Right ventricle myocardium inferior (tissue), 1 donor: Measurements from ENCODE around the gene CD300LG. TPM values are rescaled to one million over a fixed set of nuclear protein-coding genes. Genes with fewer than 3 reads are reported as not detected.
A peak's percentile ranks its signal among the peaks of the same experiment; 100 is the strongest.
"Not testable (repeated sequence)": the region's sequence is repeated elsewhere in the genome, so short reads cannot be mapped to it uniquely, and the experiment has no call there.

ENCODE experiments used
- ATAC-seq: fragments of 200-7000 bp; cut with Tn5 transposase; one replicate; pipeline ENCODE4 v1.9.1; 2020; ENCODE audit warnings: mild to moderate bottlenecking, moderate library complexity
- DNase-seq: peaks from one replicate; pipeline ENCODE4 v3.0.0; 2021; ENCODE audit errors: missing footprints
- intact Hi-C: fragments of 100-400 bp; cut with DNase I; formaldehyde crosslinking; loops from one replicate; pipeline ENCODE4 v1.11.0; 2022
- total RNA-seq: library from RNA; stranded (reverse); fragmentation: NEBNext Ultra II Directional; extraction: Animal tissue kit (Norgen Biotek cat#: 25700); gene quantifications from one replicate; pipeline ENCODE4 v1.2.1, GENCODE V29; 2021
- donor health status: DM: no; HTN: yes; CAD: no; lungs with severe emphysema.

CD300LG gene
- total RNA-seq, 1 donor from 2014 or later = 16.6 TPM

DNA sequence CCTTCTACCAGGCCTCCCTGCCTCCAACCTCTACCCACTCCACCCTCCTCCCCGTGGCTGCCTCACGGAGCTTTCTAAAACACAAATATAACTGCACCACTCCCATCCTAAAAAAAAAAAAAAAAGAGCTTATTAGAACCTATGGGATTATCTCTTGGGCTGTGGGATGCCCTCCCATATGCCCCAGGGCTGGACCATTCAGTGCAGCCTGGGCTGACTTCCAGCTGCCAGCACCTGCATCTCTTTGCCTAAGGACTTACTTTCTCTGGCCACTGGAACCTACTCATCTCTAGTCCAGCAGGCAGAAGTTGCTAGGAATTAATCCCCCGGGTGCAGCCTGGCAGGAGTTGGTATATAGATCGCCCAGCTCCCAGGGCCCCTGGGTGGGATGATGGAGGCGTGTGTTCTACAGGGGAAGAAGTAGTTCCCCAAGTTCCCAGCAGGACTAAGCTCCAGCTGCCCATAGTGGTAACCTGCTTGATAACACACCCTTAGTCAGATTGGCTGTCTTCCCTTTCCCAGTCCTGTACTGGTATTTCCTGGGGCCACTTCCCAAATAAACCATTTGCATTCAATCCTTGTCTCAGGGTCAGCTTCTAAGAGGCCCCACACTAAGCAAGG is 24.3 kb upstream of the CD300LG start:
- ATAC-seq (peak; percentile 19), DNase-seq (no peak)
- intact Hi-C loops = no loop called here

- DNase-seq (peak; percentile 78), ATAC-seq (peak; percentile 77)
- intact Hi-C loops = no loop called here
Measured at GRCh38 chr17:43823350-43824084, 23.5 kb upstream of the CD300LG start.

DNA sequence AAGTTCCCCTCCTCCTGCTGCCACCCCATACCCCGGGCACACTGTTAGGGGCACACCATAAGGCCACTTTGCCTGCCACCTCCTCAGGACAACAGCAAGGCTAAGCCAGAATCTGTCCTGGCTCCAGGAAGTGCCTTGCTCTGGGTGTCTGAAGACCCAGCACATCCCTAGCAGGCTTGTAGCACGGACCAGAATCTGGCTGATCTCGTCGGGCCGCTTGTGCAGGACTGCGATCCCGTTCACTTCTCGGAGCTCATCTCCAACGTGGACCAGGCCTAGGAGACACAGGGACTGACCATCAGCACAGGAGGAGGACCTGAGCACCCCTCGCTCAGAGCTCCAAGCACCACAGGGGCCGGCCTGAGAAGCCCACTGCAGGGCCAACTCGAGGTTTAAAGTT is 21.4 kb upstream of the CD300LG start:
- DNase-seq = no peak
- intact Hi-C loops = no loop called here
- ATAC-seq = no peak

GRCh38 chr17:43826206-43826605 is 20.8 kb upstream of the CD300LG start:
- ATAC-seq (no peak), DNase-seq (no peak)

DNA sequence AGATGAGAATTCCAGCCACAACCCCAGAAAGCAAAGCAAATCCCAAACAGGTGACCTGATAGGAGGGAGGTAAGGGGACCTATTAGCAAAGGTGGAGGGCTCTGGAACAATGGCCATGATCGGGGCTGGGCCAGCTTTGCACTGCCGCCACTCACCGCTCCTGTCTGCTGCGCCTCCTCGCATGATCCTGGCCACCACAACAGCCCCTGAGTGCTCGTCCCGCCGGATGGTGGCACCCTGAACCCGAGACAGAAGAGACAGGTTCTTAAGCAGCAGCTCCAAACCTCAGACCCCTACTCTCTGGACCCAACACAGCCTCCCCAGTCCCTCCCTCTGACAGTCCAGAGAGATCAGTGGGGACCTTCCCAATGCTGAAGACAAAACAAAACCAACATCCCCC is 19.4 kb upstream of the CD300LG start:
- intact Hi-C loops = no loop called here
- DNase-seq = no peak
- no peak for ATAC-seq

More at GRCh38 chr17:43826206-43826605, 20.8 kb upstream of the CD300LG start:
- intact Hi-C loops = no loop called here

DNA sequence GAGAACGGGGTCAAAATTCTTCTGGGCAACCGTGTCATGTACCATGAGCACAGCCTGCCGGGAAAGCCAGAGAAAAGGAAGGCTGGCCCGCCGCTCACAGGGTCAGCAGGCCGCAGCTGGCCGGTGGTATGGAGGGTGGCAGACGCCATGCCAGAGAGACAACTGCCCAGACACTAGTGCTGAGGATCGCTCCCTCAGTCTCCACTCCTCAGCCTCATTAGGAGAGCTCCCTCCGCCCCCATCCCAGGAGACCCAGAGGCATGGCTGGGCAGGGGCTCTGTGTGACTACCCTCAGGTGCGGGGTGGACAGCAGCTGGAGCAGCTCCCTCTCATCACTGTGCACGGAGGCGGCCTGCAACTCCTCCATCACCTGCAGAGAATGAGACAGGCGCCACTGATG is 17.2 kb upstream of the CD300LG start:
- no peak for ATAC-seq
- intact Hi-C loops = loop anchor here (5.0 kb wide), 1 partner anchor 52 kb away; the partner anchor contains the start of gene DUSP3
- no peak for DNase-seq

DNA sequence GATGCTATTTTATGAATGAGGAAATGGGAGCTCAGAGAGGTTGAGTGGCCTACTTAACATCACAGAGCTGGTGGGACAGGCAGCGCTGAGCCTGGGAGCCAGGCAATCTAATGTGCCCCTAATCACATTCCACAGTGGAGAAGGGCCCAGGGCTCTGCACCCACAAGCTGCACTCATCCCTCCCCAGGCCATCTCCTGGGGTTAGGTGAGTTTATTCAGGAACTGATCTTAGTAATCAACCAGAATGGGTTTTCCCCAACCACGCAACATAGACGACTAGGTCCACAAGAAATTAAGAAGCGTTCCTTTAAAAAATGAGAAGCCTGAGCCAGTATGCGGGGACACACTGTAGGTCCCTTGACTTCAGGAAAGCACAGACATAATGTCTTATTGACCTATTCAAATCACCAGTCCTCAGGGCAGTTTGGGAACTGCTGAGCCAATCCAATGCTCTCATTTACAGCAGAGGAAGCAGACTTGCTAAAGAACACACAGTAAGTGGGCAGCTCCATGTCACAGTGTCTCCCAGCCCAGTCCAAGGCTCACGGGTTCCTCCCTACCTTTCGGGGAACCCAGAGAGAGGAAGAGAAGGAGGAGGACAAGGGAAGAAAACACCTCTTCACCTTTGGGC is 16.4 kb upstream of the CD300LG start:
- no peak for DNase-seq
- intact Hi-C loops = loop anchor here (5.0 kb wide), 1 partner anchor 53 kb away; the partner anchor contains the start of gene DUSP3
- ATAC-seq = no peak

- DNase-seq (peak; percentile 83), ATAC-seq (peak; percentile 80)
- intact Hi-C loops = loop anchor here (5.0 kb wide), 1 partner anchor 54 kb away; the partner anchor contains the start of gene DUSP3
Measured at GRCh38 chr17:43831633-43832032, 15.3 kb upstream of the CD300LG start.

- peak; percentile 77 for DNase-seq
- intact Hi-C loops = loop anchor here (5.0 kb wide), 1 partner anchor 55 kb away; the partner anchor contains the start of gene DUSP3
- peak; percentile 55 for ATAC-seq
Measured at GRCh38 chr17:43832168-43832975, 14.6 kb upstream of the CD300LG start.

DNA sequence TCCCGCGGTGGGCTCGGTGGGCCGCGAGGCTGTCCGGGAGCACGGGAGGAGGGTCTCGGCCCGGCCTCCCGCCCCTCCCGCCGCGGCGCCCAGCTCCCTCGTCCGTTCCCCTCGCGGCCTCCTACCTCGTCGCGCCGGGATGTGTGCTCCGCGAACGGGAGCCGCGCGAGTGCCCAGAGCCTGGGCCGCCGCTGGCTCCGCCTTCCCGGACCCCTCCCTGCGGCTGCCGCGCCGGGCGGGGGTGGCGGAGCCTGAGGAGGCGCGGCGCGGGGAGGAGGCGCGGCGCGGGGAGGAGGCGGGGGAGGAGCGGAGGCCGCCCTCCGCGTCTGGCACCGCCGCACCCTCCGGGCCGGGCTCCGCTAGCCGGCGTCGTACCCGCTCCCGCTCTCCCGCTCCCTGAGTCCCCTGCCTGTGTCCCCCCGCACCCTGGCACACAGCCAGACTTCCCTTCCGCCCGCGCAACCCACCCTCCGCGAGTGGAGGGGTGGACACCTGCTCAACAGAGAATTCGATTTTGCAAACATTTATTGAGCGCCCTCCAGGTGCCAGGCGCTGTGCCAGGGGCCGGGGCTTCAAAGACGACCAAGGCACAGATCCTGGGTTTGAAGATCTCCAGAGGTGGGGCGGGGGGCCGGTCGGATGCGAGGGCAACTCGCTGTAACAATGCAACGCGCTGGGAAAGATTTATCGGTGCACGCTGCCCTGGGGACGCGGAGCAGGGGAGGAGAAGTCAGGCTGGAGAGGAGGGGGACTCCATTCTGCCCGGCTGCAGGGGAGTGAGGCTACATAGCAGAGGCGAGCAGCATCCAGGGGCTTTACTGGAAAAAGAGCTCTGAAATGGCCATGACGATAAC is 13.8 kb upstream of the CD300LG start, which contains the start of gene MPP3:
MPP3 (minus strand) TSS at position 171 of the 854 bp plus-strand sequence. CDS start 1,240 bp downstream, outside the sequence.
- peak; percentile 87 for DNase-seq
- ATAC-seq = peak; percentile 86
- intact Hi-C loops = loop anchor here (5.0 kb wide), 1 partner anchor 56 kb away; the partner anchor contains the start of gene DUSP3

GRCh38 chr17:43834106-43834505 is 12.9 kb upstream of the CD300LG start:
- intact Hi-C loops = loop anchor here (5.0 kb wide), 1 partner anchor 57 kb away; the partner anchor contains the start of gene DUSP3
- DNase-seq (no peak), ATAC-seq (no peak)

DNA sequence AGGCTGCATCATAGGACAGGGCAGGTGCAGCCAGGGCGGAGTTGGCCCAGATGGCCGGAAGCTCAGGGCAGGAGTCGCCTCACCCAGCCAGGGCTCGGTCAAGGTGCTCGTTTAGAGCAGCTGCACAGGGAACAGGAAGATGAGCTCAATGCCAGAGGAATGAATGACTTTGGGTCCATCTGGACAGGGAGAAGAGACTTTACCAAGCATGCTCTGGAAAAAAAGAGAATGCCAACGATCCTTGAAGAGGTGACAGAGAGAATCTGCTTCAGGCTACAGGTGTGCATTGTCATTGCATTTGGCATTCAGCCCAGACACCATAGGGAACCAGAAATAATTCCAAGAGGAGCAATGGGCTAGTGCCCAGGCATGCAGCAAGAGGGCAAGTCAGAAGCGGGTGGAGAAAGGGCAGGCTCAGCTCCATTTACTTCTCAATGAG is 7.3 kb upstream of the CD300LG start:
- DNase-seq (no peak), ATAC-seq (peak; percentile 27)
- intact Hi-C loops = loop anchor here (10.0 kb wide), 1 partner anchor 145 kb away; no protein-coding TSS in a partner anchor

DNA sequence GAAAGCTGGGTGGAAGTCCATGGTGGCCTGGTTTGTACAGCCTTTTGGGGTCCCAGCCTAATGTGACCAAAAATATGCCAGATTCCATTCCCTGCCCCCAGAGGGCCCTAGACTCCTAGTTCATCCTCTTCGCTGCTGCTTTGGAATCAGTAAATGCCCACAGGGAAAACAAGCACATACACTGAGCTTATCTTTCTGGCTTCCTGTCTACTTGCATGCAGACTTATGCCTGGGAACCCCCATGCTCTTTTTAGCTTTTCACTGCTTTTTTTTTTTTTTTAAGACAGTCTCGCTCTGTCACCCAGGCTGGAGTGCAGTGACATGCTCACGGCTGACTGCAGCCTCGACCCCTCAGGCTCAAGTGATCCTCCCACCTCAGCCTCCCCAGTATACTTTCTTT is 6.2 kb upstream of the CD300LG start:
- intact Hi-C loops = loop anchor here (10.0 kb wide), 1 partner anchor 146 kb away; no protein-coding TSS in a partner anchor
- DNase-seq (peak; percentile 5), ATAC-seq (peak; percentile 63)

DNA sequence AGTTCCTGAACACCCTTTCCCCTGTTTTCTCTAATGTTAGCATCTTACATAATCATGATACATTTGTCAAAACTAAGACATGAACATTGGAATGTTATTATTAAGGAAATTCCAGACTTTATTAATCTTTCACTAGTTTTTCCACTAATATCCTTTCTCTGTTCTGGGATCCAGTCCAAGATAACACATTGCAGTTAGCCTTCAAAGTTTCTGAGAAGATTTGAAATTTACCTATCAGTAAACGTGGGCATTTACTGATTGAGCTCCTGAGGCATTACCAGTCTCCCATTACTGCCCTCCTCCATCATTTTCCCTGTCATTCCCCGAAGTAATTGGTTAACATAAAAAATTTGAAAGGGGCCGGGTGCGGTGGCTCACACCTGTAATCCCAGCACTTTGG is 5.7 kb upstream of the CD300LG start:
- DNase-seq (no peak), ATAC-seq (no peak)
- intact Hi-C loops = loop anchor here (10.0 kb wide), 1 partner anchor 146 kb away; no protein-coding TSS in a partner anchor

DNA sequence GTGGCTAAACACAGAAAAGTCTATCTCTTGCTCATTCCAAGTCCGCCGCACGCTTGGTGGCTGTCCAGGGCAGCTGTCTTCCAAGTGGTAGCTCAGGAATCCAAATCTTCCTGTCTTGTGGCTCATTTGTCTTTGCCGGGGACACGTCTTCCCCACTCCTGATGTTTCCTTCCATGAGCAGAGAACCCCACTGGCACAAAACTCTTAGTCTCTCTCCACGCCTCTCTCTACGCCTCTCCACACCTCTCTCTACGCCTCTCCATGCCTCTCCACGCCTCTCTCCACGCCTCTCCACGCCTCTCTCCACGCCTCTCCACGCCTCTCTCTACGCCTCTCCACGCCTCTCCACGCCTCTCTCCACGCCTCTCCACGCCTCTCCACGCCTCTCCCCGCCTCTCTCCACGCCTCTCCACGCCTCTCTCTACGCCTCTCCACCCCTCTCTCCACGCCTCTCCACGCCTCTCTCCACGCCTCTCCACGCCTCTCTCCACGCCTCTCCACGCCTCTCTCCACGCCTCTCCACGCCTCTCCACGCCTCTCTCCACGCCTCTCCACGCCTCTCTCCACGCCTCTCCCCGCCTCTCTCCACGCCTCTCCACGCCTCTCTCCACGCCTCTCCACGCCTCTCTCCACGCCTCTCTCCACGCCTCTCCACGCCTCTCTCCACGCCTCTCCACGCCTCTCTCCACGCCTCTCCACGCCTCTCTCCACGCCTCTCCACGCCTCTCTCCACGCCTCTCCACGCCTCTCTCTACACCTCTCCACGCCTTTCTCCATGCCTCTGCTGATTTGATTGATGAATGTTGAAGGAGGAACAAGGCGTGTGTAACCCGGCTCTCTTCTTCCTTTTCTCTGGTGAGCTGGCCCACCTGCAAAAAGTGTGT is 4.6 kb upstream of the CD300LG start:
- not testable (repeated sequence) for ATAC-seq
- intact Hi-C loops = loop anchor here (10.0 kb wide), 1 partner anchor 148 kb away; no protein-coding TSS in a partner anchor

GRCh38 chr17:43842975-43843325 is 4.0 kb upstream of the CD300LG start:
- intact Hi-C loops = loop anchor here (10.0 kb wide), 1 partner anchor 148 kb away; no protein-coding TSS in a partner anchor
- ATAC-seq = no peak
- DNase-seq = no peak

More for the DNA sequence above, 4.6 kb upstream of the CD300LG start:
- DNase-seq = not testable (repeated sequence)
